Keratinocyte (primary cell): ENCODE measurements around the gene SPATA32. TPM values are rescaled to one million over a fixed set of nuclear protein-coding genes. Genes with fewer than 3 reads are reported as not detected.

Experiments
- DNase-seq: peaks from one replicate; pipeline ENCODE4 v3.0.0-alpha.2; 2011; ENCODE audit warnings: low read depth, missing footprints, low spot score
- FAIRE-seq: peaks from 2 replicates; lab custom pipeline; 2011; peaks lifted over from hg19 to GRCh38; lab: Jason Lieb, UNC
- H2AFZ ChIP-seq: 2 replicates; pipeline ENCODE4 v1.6.0; 2012; ENCODE audit warnings: low read length, control low read depth, inconsistent platforms; ENCODE audit not compliant: control insufficient read depth
- H3K27ac ChIP-seq: 2 replicates; pipeline ENCODE4 v1.5.1; 2011; ENCODE audit warnings: low read length; ENCODE audit not compliant: control insufficient read depth, insufficient read depth
- H3K27me3 ChIP-seq: 3 replicates; pipeline ENCODE4 v1.6.0; 2011; ENCODE audit warnings: low read length; ENCODE audit not compliant: control insufficient read depth, insufficient read depth; ENCODE audit errors: extremely low read depth
- H3K36me3 ChIP-seq, 2 experiments: 2 replicates in 1 of 2; 3 replicates in 1 of 2; pipeline ENCODE4 v1.5.1; 2011; ENCODE audit warnings: low read length in 2 of 2, mild to moderate bottlenecking in 1 of 2; ENCODE audit not compliant: control insufficient read depth in 2 of 2, insufficient read depth in 2 of 2; ENCODE audit errors: extremely low read depth in 1 of 2
- H3K4me1 ChIP-seq: 3 replicates; pipeline ENCODE4 v1.5.1; 2011; ENCODE audit warnings: low read length; ENCODE audit not compliant: control insufficient read depth, insufficient read depth; ENCODE audit errors: extremely low read depth
- H3K4me2 ChIP-seq: 3 replicates; pipeline ENCODE4 v1.6.0; 2011; ENCODE audit warnings: low read depth, low read length; ENCODE audit not compliant: control insufficient read depth, insufficient read depth; ENCODE audit errors: extremely low read depth
- H3K4me3 ChIP-seq, 3 experiments: fragments of 200-600 bp in 1 of 3; sonication (generic) in 1 of 3; 2 replicates in 2 of 3; 3 replicates in 1 of 3; pipeline ENCODE4 v1.5.1; 2011 to 2016; ENCODE audit warnings: low read length in 3 of 3, mild to moderate bottlenecking in 3 of 3, control low read depth in 2 of 3, inconsistent platforms in 1 of 3, low read depth in 1 of 3, mixed read lengths in 1 of 3, mixed run types in 1 of 3, moderate library complexity in 1 of 3; ENCODE audit not compliant: control insufficient read depth in 2 of 3, insufficient read depth in 2 of 3; ENCODE audit errors: extremely low read depth in 1 of 3
- H3K79me2 ChIP-seq: 2 replicates; pipeline ENCODE4 v1.6.0; 2012; ENCODE audit warnings: low read length; ENCODE audit not compliant: control insufficient read depth, insufficient read depth
- H3K9ac ChIP-seq: 3 replicates; pipeline ENCODE4 v1.6.0; 2011; ENCODE audit warnings: low read length; ENCODE audit not compliant: control insufficient read depth, insufficient read depth; ENCODE audit errors: extremely low read depth
- H3K9me1 ChIP-seq: 3 replicates; pipeline ENCODE4 v1.6.0; 2011; ENCODE audit warnings: low read length; ENCODE audit not compliant: control insufficient read depth, insufficient read depth; ENCODE audit errors: extremely low read depth
- H3K9me3 ChIP-seq: 2 replicates; pipeline ENCODE4 v1.5.1; 2012; ENCODE audit warnings: low read depth, low read length; ENCODE audit not compliant: control insufficient read depth
- H4K20me1 ChIP-seq: 3 replicates; pipeline ENCODE4 v1.6.0; 2011; ENCODE audit warnings: low read length; ENCODE audit not compliant: control insufficient read depth, insufficient read depth; ENCODE audit errors: extremely low read depth
- EZH2 ChIP-seq: IDR thresholded peaks from one replicate; pipeline ENCODE4 v1.6.1; 2012; ENCODE audit warnings: inconsistent platforms, mild to moderate bottlenecking, low read length, moderate library complexity
- dilution Hi-C: fragments of 300-500 bp; cut with MboI; formaldehyde crosslinking; loops from one replicate; pipeline ENCODE4 v1.7.0; 2020; ENCODE audit warnings: low sequenced_read_pairs; ENCODE audit not compliant: extremely low pct_ligation_motif_present
- polyA plus RNA-seq, 5 experiments: library from polyadenylated mRNA; depleted of rRNA in 3 of 5; stranded (reverse) in 3 of 5; stranded (forward) in 1 of 5; unstranded in 1 of 5; fragments of >200 nt; gene quantifications; 1 replicate in 1 of 5; 2 replicates in 3 of 5; 3 replicates in 1 of 5; pipeline versions ENCODE4 v1.2.1 to v1.2.3, GENCODE V29; 2011 to 2012; ENCODE audit warnings: missing spikeins in 2 of 5, low read depth in 1 of 5, low replicate concordance in 1 of 5
- TF ChIP-seq, protein P1 (sequence below), 3 experiments: IDR thresholded peaks in 1 of 3; conservative IDR thresholded peaks in 1 of 3; optimal IDR thresholded peaks in 1 of 3; 2 replicates in 2 of 3; 3 replicates in 1 of 3; pipeline versions ENCODE3 to v1.5.1; 2011; ENCODE audit warnings: low read length in 3 of 3, mild to moderate bottlenecking in 3 of 3, moderate library complexity in 2 of 3, control low read depth in 1 of 3, inconsistent platforms in 1 of 3; ENCODE audit not compliant: insufficient read depth in 2 of 3; ENCODE audit errors: extremely low read depth in 1 of 3

Gene SPATA32
- polyA plus RNA-seq, 1 donor (not counting 4 experiments of a cell fraction or from before 2014, with no cell fraction given) = not detected

DNA sequence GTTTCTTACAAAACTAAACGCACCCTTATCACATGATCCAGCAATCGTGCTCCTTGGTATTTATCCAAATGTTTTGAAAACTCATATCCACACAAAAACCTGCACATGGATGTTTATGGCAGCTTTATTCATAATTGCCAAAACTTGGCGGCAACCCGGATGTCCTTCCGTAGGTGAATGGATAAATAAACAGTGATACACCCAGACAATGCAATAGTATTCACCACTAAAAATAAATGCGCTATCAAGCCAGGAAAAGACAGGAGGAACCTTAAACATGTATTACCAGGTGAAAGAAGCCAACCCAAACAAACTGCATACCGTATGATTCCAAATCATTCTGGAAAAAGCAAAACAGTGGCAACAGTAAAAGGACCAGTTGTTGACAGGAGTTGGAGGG lies 10.0 kb downstream of the SPATA32 start:
- Histone ChIP-seq H4K20me1 (no peaks in the 10 kb centered on the region), H3K4me2 (no peak overlapping the region), H3K9ac (no peak overlapping the region), H3K9me3 (no peaks in the 10 kb centered on the region), H3K79me2 (peaks cover 3% of the 10 kb centered on the region), H3K4me1 (peaks cover 13% of the 10 kb centered on the region), H3K27ac (no peak overlapping the region), H2AFZ (no peak overlapping the region), H3K27me3 (no peaks in the 10 kb centered on the region), H3K36me3 (peaks cover 0 to 11% of the 10 kb centered on the region in 2 experiments), H3K9me1 (no peaks in the 10 kb centered on the region), H3K4me3 (no peak overlapping the region)
- DNase-seq (no peak), FAIRE-seq (no peak)
- dilution Hi-C loops = no loop called here
- TF ChIP-seq EZH2 = no peak
- TF ChIP-seq, protein P1, sequence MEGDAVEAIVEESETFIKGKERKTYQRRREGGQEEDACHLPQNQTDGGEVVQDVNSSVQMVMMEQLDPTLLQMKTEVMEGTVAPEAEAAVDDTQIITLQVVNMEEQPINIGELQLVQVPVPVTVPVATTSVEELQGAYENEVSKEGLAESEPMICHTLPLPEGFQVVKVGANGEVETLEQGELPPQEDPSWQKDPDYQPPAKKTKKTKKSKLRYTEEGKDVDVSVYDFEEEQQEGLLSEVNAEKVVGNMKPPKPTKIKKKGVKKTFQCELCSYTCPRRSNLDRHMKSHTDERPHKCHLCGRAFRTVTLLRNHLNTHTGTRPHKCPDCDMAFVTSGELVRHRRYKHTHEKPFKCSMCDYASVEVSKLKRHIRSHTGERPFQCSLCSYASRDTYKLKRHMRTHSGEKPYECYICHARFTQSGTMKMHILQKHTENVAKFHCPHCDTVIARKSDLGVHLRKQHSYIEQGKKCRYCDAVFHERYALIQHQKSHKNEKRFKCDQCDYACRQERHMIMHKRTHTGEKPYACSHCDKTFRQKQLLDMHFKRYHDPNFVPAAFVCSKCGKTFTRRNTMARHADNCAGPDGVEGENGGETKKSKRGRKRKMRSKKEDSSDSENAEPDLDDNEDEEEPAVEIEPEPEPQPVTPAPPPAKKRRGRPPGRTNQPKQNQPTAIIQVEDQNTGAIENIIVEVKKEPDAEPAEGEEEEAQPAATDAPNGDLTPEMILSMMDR (optimal IDR thresholded peaks at IDR 0.05 in 1 of 3, IDR thresholded peaks at IDR 0.05 in 1 of 3, conservative IDR thresholded peaks at IDR 0.05 in 1 of 3; ENCODE audit: extremely low read depth in 1 of 3, insufficient read depth in 2 of 3, low read length in 3 of 3) = no peak

DNA sequence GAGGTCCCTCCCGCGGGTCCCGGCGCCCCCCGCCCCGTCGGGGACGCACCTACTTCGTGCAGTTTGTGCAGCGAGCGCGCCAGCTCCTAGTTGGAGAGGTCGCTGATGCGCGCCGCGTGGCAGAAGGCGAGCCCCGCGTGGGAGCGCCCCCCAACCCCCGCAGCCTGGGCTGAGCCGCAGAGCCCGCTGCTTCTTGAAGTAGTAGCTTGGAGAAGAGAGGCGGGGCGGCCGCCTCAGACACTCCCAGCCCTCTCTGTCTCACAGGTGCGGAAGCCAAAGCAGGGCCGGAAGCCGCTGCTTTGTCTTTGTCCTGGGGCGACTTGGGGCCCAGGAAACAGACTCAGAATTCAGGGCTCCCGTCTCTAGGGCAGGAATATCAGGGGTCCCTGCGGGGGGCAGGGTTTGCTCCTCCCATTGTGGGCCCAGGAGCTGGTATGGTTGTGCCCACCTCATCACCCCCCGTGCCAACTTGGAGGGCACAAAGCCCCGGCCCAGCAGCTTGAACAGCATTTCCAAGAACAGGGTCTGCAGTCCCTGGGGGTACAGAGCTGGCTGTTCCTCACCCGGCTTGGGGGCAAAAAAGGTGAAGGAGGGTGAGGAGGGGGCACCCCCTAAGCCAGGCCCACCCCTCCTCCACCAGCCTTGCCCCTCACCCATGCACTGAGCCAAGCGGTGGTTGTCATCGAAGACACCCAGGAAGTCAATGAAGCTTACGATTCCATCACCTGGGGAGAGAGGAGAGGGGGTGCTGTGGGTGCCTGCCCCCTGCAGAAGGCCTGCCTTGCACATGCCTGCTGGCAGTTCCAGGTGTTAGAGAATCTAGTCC lies 13.5 kb downstream of the SPATA32 start:
- Histone ChIP-seq H3K4me3 (peak overlapping the region; percentile 78 to 84 (median 82)), H4K20me1 (no peaks in the 10 kb centered on the region), H3K36me3 (peaks cover 0 to 11% of the 10 kb centered on the region in 2 experiments), H3K79me2 (peaks cover 3% of the 10 kb centered on the region), H3K9me3 (no peaks in the 10 kb centered on the region), H3K4me2 (peak overlapping the region; percentile 95), H3K9me1 (no peaks in the 10 kb centered on the region), H3K27me3 (no peaks in the 10 kb centered on the region), H2AFZ (peak overlapping the region; percentile 53), H3K4me1 (peaks cover 8% of the 10 kb centered on the region), H3K9ac (peak overlapping the region; percentile 76), H3K27ac (peak overlapping the region; percentile 76)
- no peak for DNase-seq
- dilution Hi-C loops = no loop called here
- no peak for FAIRE-seq
- TF ChIP-seq EZH2 = no peak
- TF ChIP-seq, protein P1 (optimal IDR thresholded peaks at IDR 0.05 in 1 of 3, IDR thresholded peaks at IDR 0.05 in 1 of 3, conservative IDR thresholded peaks at IDR 0.05 in 1 of 3; ENCODE audit: extremely low read depth in 1 of 3, insufficient read depth in 2 of 3, low read length in 3 of 3) = no peak
